Neural progenitor cell (in vitro differentiated cells): ENCODE measurements around the gene CAPSL.

Experiments used
- CTCF ChIP-seq: fragments of 200-600 bp; sonication (generic); IDR thresholded peaks from 2 replicates; pipeline ENCODE4 v1.5.1; 2017; ENCODE audit warnings: antibody characterized with exemption, mild to moderate bottlenecking
- EZH2 ChIP-seq: fragments of 200-600 bp; sonication (generic); IDR thresholded peaks from 2 replicates; pipeline ENCODE4 v1.6.1; 2017; ENCODE audit warnings: antibody characterized with exemption, mild to moderate bottlenecking, moderate library complexity
- EZH2phosphoT487 ChIP-seq: fragments of 200-600 bp; sonication (generic); IDR thresholded peaks from 2 replicates; pipeline ENCODE4 v1.6.1; 2017; ENCODE audit warnings: antibody characterized with exemption

GRCh38 chr5:35870605-35871004, 67.8 kb downstream of the CAPSL start:
- TF ChIP-seq CTCF (no peak), EZH2phosphoT487 (no peak), EZH2 (no peak)
